PC-9 (cell line): ENCODE measurements around the gene C9orf78. TPM values are rescaled to one million over a fixed set of nuclear protein-coding genes. Genes with fewer than 3 reads are reported as not detected.

Experiments used
- BruUV-seq: library from RNA; stranded (reverse); fragments of 400-500 nt; replicated peaks from 2 replicates; lab custom pipeline; 2021; lab: Mats Ljungman, UMichigan
- CTCF ChIA-PET: fragments of 300-600 bp; sonication (Branson Sonifier 250); formaldehyde crosslinking; loops from one replicate; lab custom pipeline; 2022; ENCODE audit warnings: antibody characterized with exemption; lab: Charles Lee
- POLR2A ChIA-PET: fragments of 300-600 bp; sonication (Branson Sonifier 250); formaldehyde crosslinking; loops from one replicate; lab custom pipeline; 2022; ENCODE audit warnings: antibody characterized with exemption; ENCODE audit not compliant: unreplicated experiment; lab: Charles Lee
- DNase-seq, 2 experiments: peaks; one replicate each; pipeline versions ENCODE4 v3.0.0 to v3.0.0-alpha.2; 2015 to 2022; ENCODE audit warnings: mixed read lengths in 1 of 2
- H2AFZ ChIP-seq: fragments of 200-600 bp; sonication (generic); 2 replicates; pipeline ENCODE4 v1.8.1; 2017; ENCODE audit warnings: antibody characterized with exemption
- H3F3A ChIP-seq: fragments of 200-600 bp; sonication (generic); 2 replicates; pipeline ENCODE4 v1.8.1; 2017; ENCODE audit warnings: antibody characterized with exemption, mild to moderate bottlenecking, low read depth; ENCODE audit not compliant: insufficient read depth
- H3K27ac ChIP-seq: fragments of 200-600 bp; sonication (generic); 2 replicates; pipeline ENCODE4 v1.6.1; 2016; ENCODE audit warnings: mixed run types
- H3K27me3 ChIP-seq: fragments of 200-600 bp; sonication (generic); 2 replicates; pipeline ENCODE4 v1.6.1; 2016; ENCODE audit warnings: low read depth, mixed run types; ENCODE audit not compliant: insufficient read depth
- H3K36me3 ChIP-seq: fragments of 200-600 bp; sonication (generic); 2 replicates; pipeline ENCODE4 v1.6.1; 2016; ENCODE audit warnings: low read depth, mixed run types
- H3K4me1 ChIP-seq: fragments of 200-600 bp; sonication (generic); replicated peaks from 2 replicates; pipeline ENCODE4 v1.6.1; 2016; ENCODE audit warnings: mixed run types; ENCODE audit not compliant: insufficient read depth
- H3K4me2 ChIP-seq: fragments of 200-600 bp; sonication (generic); 2 replicates; pipeline ENCODE4 v1.6.1; 2017; ENCODE audit warnings: mixed run types
- H3K4me3 ChIP-seq: fragments of 200-600 bp; sonication (generic); 2 replicates; pipeline ENCODE4 v1.6.1; 2016; ENCODE audit warnings: mixed run types
- H3K79me2 ChIP-seq: fragments of 200-600 bp; sonication (generic); 2 replicates; pipeline ENCODE4 v1.6.1; 2017; ENCODE audit warnings: low read depth, mixed run types
- H3K9me2 ChIP-seq: fragments of 200-600 bp; sonication (generic); 2 replicates; pipeline ENCODE4 v1.8.1; 2017; ENCODE audit warnings: mild to moderate bottlenecking; ENCODE audit not compliant: insufficient read depth
- H3K9me3 ChIP-seq: fragments of 200-600 bp; sonication (generic); 2 replicates; pipeline ENCODE4 v1.8.1; 2016; ENCODE audit warnings: low read depth; ENCODE audit not compliant: insufficient read depth
- H4K20me1 ChIP-seq: fragments of 200-600 bp; sonication (generic); 2 replicates; pipeline ENCODE4 v1.8.1; 2017; ENCODE audit not compliant: insufficient read depth
- CTCF ChIP-seq: fragments of 200-600 bp; sonication (generic); conservative IDR thresholded peaks from 2 replicates; pipeline ENCODE4 v1.6.1; 2017; ENCODE audit warnings: mixed run types, antibody characterized with exemption, mild to moderate bottlenecking, moderate library complexity
- EZH2 ChIP-seq: fragments of 200-600 bp; sonication (generic); IDR thresholded peaks from 2 replicates; pipeline ENCODE4 v1.8.0; 2017; ENCODE audit warnings: antibody characterized with exemption, low read depth
- intact Hi-C: fragments of 100-400 bp; cut with micrococcal nuclease; formaldehyde crosslinking; loops from one replicate; pipeline ENCODE4 v1.10.0; 2022; ENCODE audit not compliant: unreplicated experiment
- total RNA-seq: library from RNA; stranded (reverse); gene quantifications from 2 replicates; pipeline ENCODE4 v1.2.3, GENCODE V29; 2021

C9orf78 gene
- total RNA-seq, 1 experiment from 2014 or later, result 51.7 TPM

- peaks cover 19% of the 10 kb centered on the region for H3K36me3 ChIP-seq
- H3K27ac ChIP-seq, result no peak overlapping the region
- no peaks in the 10 kb centered on the region for H3K27me3 ChIP-seq
- ChIA-PET CTCF (no interaction called here), POLR2A (no interaction called here)
- H3K9me3 ChIP-seq, result no peaks in the 10 kb centered on the region
- H3K4me3 ChIP-seq, result no peak overlapping the region
- H3K9me2 ChIP-seq, result no peaks in the 10 kb centered on the region
- H4K20me1 ChIP-seq, result no peaks in the 10 kb centered on the region
- no peak overlapping the region for H2AFZ ChIP-seq
- no peak for TF ChIP-seq EZH2
- TF ChIP-seq CTCF, result no peak
- intact Hi-C loops, result no loop called here
- no peak overlapping the region for H3K4me2 ChIP-seq
- DNase-seq, result no peak
- 0 out of 2 replicates have a peak, but pooled peaks cover 4% of the 10 kb centered on the region for H3K79me2 ChIP-seq
- peaks cover 21% of the 10 kb centered on the region; the same call in 1 of the 2 replicates for H3F3A ChIP-seq
- BruUV-seq, result no TSS peak
- H3K4me1 ChIP-seq, result no peaks in the 10 kb centered on the region; the same call in 1 of the 2 replicates
Measured at GRCh38 chr9:129826759-129827158, 8.3 kb downstream of the C9orf78 start.

GRCh38 chr9:129826344-129826743, 8.7 kb downstream of the C9orf78 start:
- no peaks in the 10 kb centered on the region; the same call in 1 of the 2 replicates for H3K4me1 ChIP-seq
- intact Hi-C loops, result no loop called here
- H3K36me3 ChIP-seq, result peaks cover 19% of the 10 kb centered on the region
- H3F3A ChIP-seq, result peaks cover 21% of the 10 kb centered on the region; the same call in 1 of the 2 replicates
- H3K27me3 ChIP-seq, result no peaks in the 10 kb centered on the region
- no peaks in the 10 kb centered on the region for H3K9me3 ChIP-seq
- H2AFZ ChIP-seq, result no peak overlapping the region
- no peak overlapping the region for H3K4me3 ChIP-seq
- H4K20me1 ChIP-seq, result no peaks in the 10 kb centered on the region
- 0 out of 2 replicates have a peak, but pooled peaks cover 4% of the 10 kb centered on the region for H3K79me2 ChIP-seq
- no TSS peak for BruUV-seq
- H3K9me2 ChIP-seq, result no peaks in the 10 kb centered on the region
- no peak for DNase-seq
- TF ChIP-seq EZH2 (no peak), CTCF (no peak)
- no peak overlapping the region for H3K27ac ChIP-seq
- no peak overlapping the region for H3K4me2 ChIP-seq
- ChIA-PET CTCF (no interaction called here), POLR2A (no interaction called here)

GRCh38 chr9:129823935-129824601, 11.0 kb downstream of the C9orf78 start, which contains the start of gene TOR1A:
Gene TOR1A (minus strand): TSS chr9:129824136. CDS start chr9:129824085, 51 bp downstream.
- no peak within 1 kb of the TSS for H3K27ac ChIP-seq
- CTCF ChIA-PET, result no interaction called here
- POLR2A ChIA-PET, result interaction anchor here (0.7 kb wide), 1 partner anchor 35 kb away, joined by 3 read pairs; no protein-coding TSS in a partner anchor

More at GRCh38 chr9:129823935-129824601, 11.0 kb downstream of the C9orf78 start, which contains the start of gene TOR1A:
- Histone ChIP-seq H3K9me3 (no peaks in the 10 kb centered on the region), H3K36me3 (peaks cover 24% of the 10 kb centered on the region), H3K27me3 (no peaks in the 10 kb centered on the region), H3K9me2 (no peaks in the 10 kb centered on the region), H2AFZ (peak within 1 kb of the TSS; percentile 88), H3K79me2 (0 out of 2 replicates have a peak, but pooled peaks cover 4% of the 10 kb centered on the region), H4K20me1 (no peaks in the 10 kb centered on the region), H3F3A (peaks cover 21% of the 10 kb centered on the region; the same call in 1 of the 2 replicates), H3K4me1 (no peaks in the 10 kb centered on the region; the same call in 1 of the 2 replicates), H3K4me2 (peak within 1 kb of the TSS; percentile 66), H3K4me3 (peak within 1 kb of the TSS; percentile 81)
- DNase-seq, result peak; percentile 87 to 95
- TF ChIP-seq CTCF, result no peak
- no peak for TF ChIP-seq EZH2
- BruUV-seq, result no TSS peak
- intact Hi-C loops, result loop anchor here (1.0 kb wide), 2 partner anchors 11 to 21 kb away; partner anchors contain the start of genes C9orf78, TOR1B and USP20
